GM19099 (cell line): ENCODE measurements around the gene GNPDA1.

ENCODE experiments used
- POLR2A ChIP-seq: IDR thresholded peaks from 3 replicates; pipeline ENCODE4 v1.6.1; 2011; ENCODE audit warnings: low read depth; ENCODE audit not compliant: insufficient read length; ENCODE audit errors: extremely low read depth

The GNPDA1 gene

DNA sequence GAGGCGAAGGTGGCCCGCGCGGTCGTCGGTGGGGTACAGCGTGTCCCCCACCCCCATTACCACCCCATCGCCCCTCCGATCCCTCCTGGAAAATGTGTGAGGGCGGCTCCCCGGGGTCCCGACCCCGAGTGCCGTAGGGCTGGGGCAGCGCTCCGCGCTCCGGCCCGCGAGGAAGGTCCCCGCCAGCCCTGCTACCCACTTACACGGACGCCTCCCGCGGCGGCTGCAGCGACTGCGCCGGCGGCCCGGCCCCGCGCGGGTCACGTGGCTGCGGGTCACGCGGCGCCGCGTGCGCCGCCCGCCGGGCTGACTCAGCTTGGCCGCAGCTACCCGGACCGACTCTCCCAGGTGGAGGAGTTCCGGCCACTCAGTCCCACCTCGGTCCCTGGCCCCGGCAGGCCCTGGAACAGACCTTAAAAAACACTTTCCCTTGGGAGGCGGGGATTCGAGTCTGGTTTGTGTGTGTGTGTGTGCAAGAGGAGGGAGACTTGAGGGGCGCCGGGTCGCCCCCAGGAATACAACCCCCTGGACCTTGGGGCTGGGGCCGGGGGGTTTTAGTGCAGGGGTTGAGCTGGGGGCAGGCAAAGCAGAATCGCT, at the start of gene GNPDA1:
Gene GNPDA1, minus strand, starts transcription at position 236 of the 597 bp plus-strand sequence. CDS start 992 bp downstream, outside the sequence.
- peak; percentile 76 for TF ChIP-seq POLR2A

DNA sequence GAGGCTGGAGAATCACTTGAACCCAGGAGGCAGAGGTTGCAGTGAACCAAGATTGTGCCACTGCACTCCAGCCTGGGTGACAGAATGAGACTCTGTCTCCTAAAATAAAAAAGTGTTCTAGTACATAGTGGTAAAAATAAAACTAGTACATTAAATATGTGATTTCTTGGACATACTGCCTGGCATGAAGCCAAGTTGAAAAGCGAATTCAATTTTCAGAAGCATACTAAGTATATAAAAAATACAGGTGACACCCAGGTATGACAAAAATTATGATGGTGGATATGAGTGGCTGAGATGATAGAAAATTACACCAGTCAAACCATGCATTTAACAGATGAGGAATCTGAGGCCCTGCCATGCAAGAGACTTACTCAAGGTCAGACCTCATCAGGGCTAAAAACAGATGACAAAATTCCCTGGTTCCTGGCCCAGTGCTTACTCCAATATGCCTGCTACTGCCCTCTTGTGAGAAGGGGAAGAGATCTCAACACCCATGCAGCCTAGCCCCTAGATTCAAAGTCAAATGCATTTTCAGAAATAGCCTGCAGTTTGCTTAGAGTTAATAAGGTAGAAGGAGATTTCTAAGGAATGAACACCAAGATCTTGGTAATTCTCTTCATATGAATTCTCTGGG, 46.6 kb upstream of the GNPDA1 start:
- no peak for TF ChIP-seq POLR2A

DNA sequence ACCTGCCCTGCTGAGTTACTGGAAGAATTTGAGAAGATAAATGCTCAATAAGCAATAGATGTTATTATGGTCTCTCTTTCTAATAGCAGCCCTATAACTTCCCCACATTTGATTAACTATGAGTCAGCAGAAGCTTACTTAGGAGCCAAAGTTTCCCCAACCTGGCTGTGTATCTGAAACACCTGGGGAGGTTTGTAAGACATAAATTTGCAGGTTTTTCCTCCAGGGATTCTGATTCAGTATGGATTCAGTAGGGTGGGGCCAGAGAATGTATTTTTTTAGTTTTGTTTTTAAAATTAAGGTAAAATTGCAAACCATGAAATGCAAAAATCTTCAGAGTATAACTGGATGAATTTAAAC, 44.9 kb upstream of the GNPDA1 start:
- TF ChIP-seq POLR2A: no peak

DNA sequence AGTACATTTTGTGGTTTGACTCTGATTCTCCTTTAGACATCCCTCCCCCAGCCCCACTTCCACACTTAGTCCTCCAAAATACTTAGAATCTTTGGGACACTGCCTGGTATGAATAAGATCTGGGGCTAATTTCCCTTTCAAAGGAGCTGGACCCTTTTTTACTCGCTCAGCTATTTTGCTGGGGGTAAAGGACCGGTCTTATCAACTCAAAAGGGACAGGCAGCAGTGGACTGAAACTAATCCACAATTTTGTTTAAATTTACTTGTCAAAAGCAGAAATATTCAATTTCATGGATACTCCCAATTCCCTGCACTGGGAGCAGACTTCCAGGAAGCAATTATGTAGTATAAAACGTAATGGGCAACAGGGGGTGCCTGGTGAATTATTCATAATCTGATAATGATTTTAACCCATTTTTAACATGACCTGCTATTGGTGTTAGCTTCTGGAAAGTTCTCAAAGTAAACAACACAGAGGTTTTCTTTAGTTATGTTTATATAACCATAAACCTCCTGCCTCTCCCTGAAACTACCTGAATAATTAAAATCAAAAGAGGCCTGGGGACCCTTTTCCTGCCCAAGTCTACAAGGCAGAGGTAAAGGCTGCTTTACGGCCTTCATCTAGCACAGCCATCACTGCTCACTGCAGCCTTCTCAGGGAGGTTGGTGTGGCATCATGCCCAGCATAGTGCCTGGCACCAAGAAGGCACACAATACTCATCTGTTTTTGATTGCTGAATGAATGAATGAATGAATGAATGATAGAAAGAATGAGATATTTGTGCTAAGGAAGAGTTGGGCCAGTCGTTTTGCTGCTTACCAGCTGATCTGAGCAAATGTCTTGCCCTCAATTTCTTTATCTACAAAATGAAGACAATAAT, 44.2 kb upstream of the GNPDA1 start:
- TF ChIP-seq POLR2A: no peak

DNA sequence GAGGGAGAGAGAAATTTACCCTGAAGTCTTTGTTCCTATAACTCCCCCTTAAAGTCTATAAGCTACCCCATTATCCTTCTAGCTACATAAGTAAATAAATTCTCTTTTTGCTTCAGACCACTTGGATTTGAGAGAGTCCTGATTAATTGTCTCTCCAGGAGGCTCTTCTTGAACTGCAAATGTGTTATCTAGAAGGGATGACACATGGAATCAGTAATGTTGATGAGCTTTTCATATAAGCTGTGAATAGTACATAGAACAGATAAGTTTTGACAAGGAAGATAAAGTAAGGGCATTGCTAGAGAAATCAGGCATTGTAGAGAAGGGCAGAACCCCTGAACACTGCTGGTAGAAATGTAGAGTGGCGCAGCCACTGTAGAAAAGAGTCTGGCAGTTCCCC, 42.5 kb upstream of the GNPDA1 start:
- no peak for TF ChIP-seq POLR2A

DNA sequence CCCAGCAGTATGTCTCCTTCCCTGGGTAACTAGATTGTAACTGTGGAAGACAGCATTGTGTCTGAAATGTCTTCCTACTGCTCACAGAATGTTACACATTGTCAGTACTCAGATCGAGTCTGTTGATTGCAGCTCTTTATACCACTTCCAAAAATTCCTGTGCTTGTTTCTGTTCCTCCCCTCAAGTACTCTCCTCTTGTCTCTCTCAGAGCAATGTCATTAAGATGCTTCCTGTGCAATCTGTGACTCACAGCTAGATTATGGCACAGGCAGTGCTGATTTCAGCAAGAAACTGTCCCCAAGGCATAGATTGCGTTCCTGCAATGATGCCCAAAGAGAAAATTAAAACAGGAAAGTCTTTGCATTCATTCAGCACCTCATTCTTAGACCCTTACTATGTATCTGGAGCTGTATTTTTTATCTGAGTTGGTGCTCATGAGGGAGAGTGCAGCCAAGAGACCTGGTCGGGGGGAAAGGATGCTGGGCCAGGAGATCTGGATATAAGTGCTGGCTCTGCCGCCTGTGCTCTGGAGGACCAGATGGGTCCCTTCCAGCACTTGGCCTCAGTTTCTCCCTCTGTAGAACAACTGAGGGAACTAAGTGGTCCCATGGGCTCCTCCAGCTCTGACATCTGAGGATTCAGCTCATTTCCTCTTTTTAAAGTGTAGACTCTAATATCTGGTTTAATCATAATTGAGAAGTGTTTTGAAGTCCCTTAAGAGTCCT, 40.8 kb upstream of the GNPDA1 start:
- no peak for TF ChIP-seq POLR2A

DNA sequence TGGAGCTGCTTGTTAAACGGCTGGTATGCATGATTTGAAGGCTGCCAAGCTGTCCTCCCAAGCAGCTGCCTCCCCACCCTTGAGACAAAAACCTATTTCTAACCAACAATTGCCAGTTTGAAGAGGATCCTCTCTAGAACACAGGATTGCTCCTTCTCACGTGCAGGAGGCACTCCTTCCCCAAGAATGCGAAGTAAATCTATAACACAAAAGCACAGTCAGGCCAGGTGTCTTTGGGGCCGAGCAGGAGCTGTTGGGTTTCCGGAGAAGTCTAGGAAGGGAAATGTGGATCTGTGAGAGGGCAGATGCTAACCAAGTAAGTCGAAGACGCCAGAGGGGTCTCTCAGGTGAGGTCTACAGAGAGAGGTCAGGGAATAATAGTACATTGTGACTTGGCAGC, 35.4 kb upstream of the GNPDA1 start:
- TF ChIP-seq POLR2A: no peak

DNA sequence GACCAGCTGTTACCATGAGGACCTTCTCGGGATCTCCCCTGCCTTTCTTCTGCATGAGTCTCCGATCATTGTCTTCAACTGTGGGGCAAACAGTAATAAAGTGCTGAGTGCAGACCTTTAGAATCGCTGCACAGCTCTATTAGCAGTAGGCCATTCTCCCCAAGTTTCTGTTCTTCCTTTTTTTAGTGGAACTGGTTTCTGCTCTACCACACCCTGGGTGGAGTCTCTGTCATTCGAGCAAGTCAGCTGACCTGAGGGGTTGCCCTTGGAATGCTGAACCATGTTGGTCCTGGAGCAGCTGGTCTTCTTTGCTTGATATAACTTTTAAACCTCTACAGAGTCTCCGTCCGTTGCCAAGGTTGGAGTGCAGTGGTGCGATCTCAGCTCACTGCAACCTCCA, 33.4 kb upstream of the GNPDA1 start:
- TF ChIP-seq POLR2A: no peak

DNA sequence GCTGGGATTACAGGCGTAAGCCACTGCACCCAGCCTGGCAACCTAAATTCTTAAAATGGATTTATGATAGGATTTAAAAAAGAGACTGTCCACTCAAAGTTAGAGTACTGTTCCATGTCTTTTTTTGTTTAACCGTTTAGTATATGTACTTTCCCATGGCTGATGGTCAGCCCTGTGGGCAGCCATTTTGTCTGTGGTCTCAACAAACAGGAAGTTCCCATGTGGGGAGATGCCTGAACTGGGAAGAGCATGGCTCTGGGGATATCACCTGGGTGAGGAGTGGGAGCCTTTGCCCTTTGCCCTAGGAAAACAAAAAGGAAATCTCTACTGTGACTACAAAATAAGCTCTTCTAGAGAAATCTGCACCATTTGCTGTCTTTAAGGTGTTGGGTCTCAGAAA, 27.5 kb upstream of the GNPDA1 start:
- no peak for TF ChIP-seq POLR2A

DNA sequence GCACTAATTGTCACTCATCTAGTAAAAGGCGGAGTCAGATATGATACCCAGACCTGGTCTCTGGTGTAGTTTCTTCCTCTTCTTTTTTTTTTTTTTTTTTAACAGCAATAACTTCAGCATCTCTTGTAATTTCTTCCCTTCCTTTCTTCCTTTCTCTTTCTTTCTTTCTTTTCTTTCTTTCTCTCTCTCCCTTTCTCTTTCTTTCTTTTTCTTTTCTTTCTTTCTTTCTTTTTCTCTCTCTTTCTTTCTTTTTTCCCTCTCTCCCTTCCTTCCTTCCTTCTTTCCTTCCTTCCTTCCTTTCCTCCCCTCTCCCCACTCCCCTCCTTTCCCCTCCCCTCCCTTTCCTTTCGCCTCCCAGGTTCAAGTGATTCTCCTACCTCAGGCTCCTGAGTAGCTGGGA, 25.9 kb upstream of the GNPDA1 start:
- TF ChIP-seq POLR2A: no peak

DNA sequence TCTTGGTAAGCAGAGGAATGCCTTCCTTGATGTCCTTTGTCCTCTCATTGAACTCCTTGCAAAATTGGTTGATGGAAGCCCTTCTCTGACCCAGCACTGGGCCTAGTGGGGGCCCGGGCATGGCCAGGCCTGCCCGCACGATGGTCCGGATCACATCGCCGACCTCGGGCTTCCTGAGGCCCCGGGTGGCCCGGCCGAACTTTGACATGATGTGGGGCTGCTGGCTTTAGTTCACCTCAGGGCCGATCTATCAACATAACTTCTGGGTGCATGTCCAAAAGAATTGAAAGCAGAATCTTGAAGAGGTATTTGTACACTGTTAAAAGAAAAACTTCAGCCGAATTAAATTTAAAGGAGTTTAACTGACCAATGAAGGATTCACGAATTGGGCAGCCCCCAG, 24.1 kb upstream of the GNPDA1 start:
- no peak for TF ChIP-seq POLR2A

DNA sequence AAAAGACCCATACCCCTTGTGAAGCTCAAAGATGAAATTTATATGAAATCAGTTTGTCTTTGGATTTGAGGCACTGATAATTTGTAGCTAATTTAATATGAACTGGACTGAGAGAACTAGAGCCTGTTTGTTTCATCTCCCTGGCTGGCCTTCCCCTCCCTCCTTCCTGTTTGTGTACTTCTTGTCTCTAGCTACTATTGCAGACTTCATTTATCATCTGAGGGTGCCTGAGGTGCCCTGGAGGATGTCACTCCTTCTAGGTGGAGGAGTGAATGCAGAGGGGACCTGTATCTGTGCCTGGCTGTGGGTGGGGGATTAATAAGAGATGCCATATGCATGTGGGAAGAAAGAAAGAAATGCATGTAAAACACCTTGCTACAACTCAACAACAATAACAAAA, 22.2 kb upstream of the GNPDA1 start:
- TF ChIP-seq POLR2A: no peak

DNA sequence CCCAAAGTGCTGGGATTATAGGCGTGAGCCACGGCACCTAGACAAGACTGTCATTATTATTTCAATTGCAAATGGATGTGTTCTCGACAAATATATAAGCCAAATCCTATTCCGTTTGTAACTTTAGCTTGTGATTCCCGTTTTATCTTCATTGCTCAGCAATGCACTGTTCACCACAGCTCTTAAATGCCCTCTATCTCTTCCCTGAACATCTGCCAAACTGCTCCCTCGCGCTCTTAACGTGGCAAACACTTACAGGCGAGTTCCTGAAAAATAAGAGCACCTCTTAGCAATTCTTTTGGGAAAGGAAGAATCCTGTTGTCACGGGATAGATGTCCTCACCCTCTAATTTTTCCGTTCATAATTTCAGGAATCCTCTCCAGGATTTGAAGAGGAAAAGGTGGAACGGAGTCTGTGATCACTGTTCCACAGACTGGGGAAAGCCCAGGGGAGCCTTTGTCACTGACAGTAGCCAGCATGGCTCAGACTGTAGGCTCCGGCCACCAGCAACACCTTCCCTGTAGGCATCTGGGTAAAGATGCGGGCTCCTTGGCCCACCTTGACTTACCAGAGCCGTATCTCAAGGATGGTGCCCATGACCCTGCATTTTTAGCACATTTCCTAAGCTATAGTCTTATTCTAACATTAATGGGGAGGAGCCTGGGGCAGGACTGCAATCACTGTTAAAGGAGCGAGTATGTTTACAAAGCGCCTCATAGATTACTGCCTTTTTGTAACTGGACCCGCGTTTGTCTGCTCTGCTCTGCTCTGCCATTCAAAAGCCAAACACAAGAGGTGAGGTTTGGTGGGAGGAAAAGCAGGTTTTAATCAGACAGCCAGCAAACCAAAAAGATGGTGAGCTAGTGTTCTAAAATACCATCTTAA, 20.2 kb upstream of the GNPDA1 start:
- TF ChIP-seq POLR2A: no peak

DNA sequence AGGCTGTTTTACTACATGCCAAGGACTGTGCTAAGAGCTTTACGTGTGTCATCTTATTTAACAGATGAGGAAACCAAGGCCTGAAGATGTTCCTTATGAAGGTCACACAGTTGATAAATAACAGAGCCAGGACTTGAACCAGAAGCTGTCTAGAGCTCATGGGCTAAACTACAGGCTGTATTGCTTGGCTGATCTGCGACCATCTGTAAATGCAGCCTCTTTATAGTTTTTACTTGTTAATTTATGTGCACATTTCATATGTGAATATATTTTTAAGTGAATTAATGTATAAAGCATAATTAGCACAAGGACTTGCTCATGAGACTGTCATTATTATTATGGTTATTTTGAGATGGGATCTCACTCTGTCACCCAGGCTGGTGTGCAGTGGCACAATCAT, 19.3 kb upstream of the GNPDA1 start:
- no peak for TF ChIP-seq POLR2A
